Upper lobe of left lung (tissue), 4 donors: ENCODE measurements around the gene BMP7.

Experiments
- CTCF ChIP-seq, 6 experiments: fragments of 450-650 bp in 4 of 6; fragments of 200-600 bp in 2 of 6; sonication (generic) in 2 of 6; IDR thresholded peaks; one replicate each; pipeline ENCODE4 v1.5.1; 2016 to 2019; ENCODE audit warnings: antibody characterized with exemption in 6 of 6
- EP300 ChIP-seq, 4 donors: sonication (generic); formaldehyde crosslinking; IDR thresholded peaks; one replicate each; pipeline ENCODE4 v1.5.1; 2017; ENCODE audit warnings: antibody characterized with exemption in 4 of 4, control low read depth in 2 of 4

- no peak for TF ChIP-seq CTCF (IDR thresholded peaks at IDR 0.05)
- no peak for TF ChIP-seq EP300 (IDR thresholded peaks at IDR 0.05)
Measured at GRCh38 chr20:57187068-57187634, 79.3 kb downstream of the BMP7 start.
